Measurements from ENCODE around the gene HNRNPAB. TPM values are rescaled to one million over a fixed set of nuclear protein-coding genes. Genes with fewer than 3 reads are reported as not detected.

The HNRNPAB gene
- total RNA-seq, 6 experiments from 2014 or later: 153 to 218 (median 197) TPM

DNA sequence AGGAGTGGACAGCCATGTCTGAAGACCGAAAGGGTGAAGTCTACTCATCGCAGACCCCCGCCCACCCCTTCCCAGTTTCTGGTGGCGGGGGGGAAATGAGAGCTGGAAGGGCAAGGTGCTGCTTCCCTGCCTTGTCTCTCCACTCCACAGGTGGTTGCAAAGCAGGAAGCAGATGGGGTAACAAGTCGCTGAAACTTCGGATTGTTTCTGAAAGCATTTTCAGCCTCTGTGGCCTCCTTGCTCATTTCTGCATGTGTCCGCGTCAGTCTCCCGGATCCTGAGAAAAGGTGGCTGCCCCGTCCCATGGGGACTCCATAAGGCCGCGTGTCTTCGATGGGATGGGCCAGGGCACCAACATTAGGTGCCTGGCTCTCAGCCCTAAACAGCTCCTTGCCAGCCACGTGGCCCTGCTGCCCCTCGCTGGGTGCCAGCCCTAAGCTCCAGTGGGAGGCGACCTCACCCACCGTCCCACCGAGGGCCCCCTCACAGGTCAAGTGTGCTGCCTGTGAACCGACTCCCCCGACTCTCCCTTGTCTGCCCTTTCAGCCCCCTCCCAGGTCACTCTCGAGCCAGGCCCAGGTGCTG, 27.3 kb downstream of the HNRNPAB start:
- H3K36me3 Mint-ChIP-seq (ENCODE audit: low read depth): peaks cover 44% of the 10 kb centered on the region
- no peak for DNase-seq
- H3K27me3 Mint-ChIP-seq (ENCODE audit: insufficient read depth): peaks cover 5% of the 10 kb centered on the region
- peaks cover 39% of the 10 kb centered on the region for H3K4me1 Mint-ChIP-seq (ENCODE audit: low read depth)
- H3K27ac Mint-ChIP-seq: peak overlapping the region; percentile 83
- peak overlapping the region; percentile 89 for H3K4me3 Mint-ChIP-seq
- TF ChIP-seq, protein P1, sequence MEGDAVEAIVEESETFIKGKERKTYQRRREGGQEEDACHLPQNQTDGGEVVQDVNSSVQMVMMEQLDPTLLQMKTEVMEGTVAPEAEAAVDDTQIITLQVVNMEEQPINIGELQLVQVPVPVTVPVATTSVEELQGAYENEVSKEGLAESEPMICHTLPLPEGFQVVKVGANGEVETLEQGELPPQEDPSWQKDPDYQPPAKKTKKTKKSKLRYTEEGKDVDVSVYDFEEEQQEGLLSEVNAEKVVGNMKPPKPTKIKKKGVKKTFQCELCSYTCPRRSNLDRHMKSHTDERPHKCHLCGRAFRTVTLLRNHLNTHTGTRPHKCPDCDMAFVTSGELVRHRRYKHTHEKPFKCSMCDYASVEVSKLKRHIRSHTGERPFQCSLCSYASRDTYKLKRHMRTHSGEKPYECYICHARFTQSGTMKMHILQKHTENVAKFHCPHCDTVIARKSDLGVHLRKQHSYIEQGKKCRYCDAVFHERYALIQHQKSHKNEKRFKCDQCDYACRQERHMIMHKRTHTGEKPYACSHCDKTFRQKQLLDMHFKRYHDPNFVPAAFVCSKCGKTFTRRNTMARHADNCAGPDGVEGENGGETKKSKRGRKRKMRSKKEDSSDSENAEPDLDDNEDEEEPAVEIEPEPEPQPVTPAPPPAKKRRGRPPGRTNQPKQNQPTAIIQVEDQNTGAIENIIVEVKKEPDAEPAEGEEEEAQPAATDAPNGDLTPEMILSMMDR (IDR thresholded peaks at IDR 0.05): no peak
- no peaks in the 10 kb centered on the region; the same call in 1 of the 2 replicates for H3K9me3 Mint-ChIP-seq

DNA sequence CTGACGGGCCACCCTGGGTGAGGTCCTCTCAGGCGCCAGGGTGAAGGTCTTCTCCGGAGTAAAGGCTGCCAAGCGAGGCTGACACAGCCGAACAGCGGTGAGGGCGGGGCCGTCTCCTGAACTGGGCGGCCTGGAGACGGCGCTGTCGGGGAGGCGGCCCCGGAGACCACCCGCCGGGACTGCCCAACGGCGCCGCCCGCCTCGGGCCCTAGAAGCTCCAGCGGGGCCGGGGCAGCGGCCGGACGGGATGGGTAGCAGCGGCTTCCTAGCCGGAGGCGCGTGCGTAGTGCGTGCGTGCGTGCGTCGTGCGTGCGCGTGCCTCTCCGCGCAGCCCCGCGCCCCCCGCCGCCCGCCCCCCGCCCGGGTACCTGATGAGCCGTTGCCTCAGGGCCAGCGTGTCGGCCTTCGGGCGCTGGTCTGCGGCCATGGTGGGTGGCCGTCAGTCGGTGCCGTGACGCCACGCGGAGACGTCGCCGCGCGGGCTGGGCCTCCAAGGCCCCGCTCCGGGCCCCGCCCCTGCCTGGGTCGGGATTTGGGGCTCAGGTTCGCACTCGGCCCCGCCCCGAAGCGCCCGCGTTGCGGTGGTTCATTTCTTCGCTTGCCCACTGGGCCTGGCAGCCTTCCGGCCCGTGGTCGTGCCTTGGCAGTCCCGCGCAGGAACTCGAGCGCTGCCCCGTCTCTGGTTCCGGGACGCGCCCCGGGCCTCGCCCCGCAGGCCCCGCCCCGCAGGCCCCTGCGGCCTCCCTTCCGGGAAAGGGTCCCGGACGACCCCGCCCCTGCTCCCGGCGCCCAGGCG, 28.0 kb downstream of the HNRNPAB start, which contains the start of gene PHYKPL:
Gene PHYKPL, minus strand, starts transcription at position 679 of the 796 bp plus-strand sequence. Its CDS starts 252 bp downstream, at position 427.
- Mint-ChIP-seq H3K27ac (peak within 1 kb of the TSS; percentile 83), H3K4me3 (peak within 1 kb of the TSS; percentile 89), H3K27me3 (ENCODE audit: insufficient read depth) (peaks cover 5% of the 10 kb centered on the region), H3K36me3 (ENCODE audit: low read depth) (peaks cover 37% of the 10 kb centered on the region), H3K4me1 (ENCODE audit: low read depth) (peaks cover 38% of the 10 kb centered on the region), H3K9me3 (no peaks in the 10 kb centered on the region)
- peak; percentile 42 for DNase-seq
- TF ChIP-seq, protein P1 (IDR thresholded peaks at IDR 0.05): peak; percentile 59; the same call in 1 of the 2 replicates

DNA sequence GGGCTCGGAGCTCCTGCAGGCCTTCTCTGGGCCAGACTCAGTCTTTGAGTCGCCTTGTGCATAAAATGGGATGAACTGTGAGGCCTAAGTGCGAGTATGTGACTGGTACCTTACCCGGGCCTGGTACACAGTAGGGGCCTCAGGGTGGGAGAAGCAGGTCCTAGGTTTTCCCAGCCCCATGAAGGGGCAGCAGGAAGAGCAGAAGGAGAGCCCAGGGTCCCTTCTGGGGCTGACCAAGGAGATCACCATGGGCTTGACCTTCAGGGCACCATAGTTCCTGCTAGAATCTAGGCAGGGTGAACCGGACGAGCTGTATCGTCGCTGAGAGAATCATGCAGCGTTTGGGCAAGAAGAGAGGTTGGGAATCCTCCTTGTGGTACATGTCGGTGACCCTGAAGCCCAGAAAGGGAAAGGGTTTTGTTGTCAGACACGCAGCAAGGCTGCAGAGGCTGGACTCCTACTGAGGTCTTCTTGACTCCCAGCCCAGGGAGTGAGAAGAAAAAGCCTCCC, 28.6 kb downstream of the HNRNPAB start:
- H3K27me3 Mint-ChIP-seq (ENCODE audit: insufficient read depth): peaks cover 5% of the 10 kb centered on the region
- peak overlapping the region; percentile 66 for H3K27ac Mint-ChIP-seq
- no peak for DNase-seq
- peaks cover 34% of the 10 kb centered on the region for H3K4me1 Mint-ChIP-seq (ENCODE audit: low read depth)
- TF ChIP-seq, protein P1 (IDR thresholded peaks at IDR 0.05): no peak
- H3K36me3 Mint-ChIP-seq (ENCODE audit: low read depth): peaks cover 30% of the 10 kb centered on the region
- no peaks in the 10 kb centered on the region for H3K9me3 Mint-ChIP-seq
- H3K4me3 Mint-ChIP-seq: peak overlapping the region; percentile 47

DNA sequence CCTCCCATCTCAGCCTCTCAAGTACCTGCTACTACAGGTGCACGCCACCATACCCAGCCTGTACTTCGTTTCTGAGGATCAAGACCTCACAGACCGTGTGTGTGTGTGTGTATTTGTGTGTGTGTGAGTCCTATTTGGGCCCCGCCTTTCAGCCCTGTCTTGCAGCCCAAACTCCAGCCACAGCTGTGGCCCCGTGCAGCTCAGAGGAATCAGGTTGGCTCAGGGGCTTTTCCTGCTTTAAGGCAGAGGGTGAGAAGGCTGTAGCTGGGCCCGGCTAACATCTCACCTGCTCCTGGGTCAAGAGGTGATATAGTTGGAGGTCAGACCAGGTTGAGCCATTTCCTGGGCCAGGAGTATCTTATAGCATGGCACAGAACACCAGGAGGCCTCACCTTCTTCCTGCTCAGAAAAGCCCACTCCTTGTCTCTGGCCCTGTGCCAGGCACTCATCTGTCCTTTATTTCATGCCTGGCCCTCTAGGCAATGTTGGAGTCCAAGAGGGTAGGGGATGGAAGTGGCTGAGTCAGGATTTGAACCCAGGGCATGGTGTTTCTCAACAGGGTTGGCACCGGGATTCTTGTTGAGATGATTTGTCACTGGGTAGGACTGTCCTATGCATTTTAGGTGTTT, 29.9 kb downstream of the HNRNPAB start:
- TF ChIP-seq, protein P1 (IDR thresholded peaks at IDR 0.05): no peak
- Mint-ChIP-seq H3K9me3 (no peaks in the 10 kb centered on the region), H3K27me3 (ENCODE audit: insufficient read depth) (peaks cover 3% of the 10 kb centered on the region), H3K4me1 (ENCODE audit: low read depth) (peaks cover 24% of the 10 kb centered on the region), H3K4me3 (no peak overlapping the region), H3K36me3 (ENCODE audit: low read depth) (peaks cover 19% of the 10 kb centered on the region), H3K27ac (no peak overlapping the region)
- DNase-seq: no peak

DNA sequence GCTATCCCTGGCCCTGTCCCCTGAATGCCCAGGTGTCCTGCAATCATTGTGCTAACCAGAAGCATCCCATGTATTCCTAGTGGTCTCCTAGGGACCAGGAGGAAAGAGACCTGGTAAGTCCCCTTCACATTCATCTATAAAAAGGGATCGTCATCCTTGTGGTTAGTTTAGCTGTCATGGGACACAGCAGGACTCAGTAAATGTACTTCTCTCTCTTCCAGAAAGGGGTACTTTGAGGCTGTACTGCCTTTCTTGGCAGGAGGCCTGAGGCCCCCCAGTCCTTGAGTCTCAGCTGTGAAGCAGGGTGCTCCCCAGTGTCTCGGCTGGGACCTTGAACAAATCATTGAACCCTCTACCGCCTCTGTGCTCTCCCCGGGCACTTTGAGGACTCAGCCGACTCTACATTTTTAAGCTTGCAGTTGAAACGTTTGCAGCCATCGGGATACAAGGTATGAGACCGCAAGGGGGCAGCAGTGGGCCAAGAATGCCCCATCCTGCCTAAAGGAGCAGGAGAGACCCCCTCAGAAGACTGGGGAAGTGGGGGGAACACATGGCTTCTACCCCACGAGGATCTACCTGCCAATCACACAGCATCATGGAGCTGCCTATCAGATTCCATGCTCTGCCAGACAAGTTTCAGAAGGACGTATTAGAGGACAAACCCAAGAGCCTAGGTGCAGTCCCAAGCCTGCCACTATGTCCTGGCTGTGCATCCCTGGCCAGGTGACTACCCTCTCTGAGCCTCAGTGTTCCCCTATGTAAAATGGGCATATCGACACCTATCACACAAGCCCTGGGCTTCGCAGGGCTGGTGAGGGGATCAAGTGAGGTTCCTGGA, 30.6 kb downstream of the HNRNPAB start:
- DNase-seq: peak; percentile 38
- Mint-ChIP-seq H3K4me3 (no peak overlapping the region; the same call in 1 of the 2 replicates), H3K27me3 (ENCODE audit: insufficient read depth) (peaks cover 2% of the 10 kb centered on the region), H3K36me3 (ENCODE audit: low read depth) (peaks cover 12% of the 10 kb centered on the region), H3K4me1 (ENCODE audit: low read depth) (peaks cover 20% of the 10 kb centered on the region), H3K27ac (no peak overlapping the region), H3K9me3 (no peaks in the 10 kb centered on the region)
- TF ChIP-seq, protein P1 (IDR thresholded peaks at IDR 0.05): peak; percentile 83

All from HFFc6 (cell line).